ENCODE data around the gene CCNL2.

Gene CCNL2

GRCh38 chr1:1377540-1378205 lies 21.5 kb downstream of the CCNL2 start:
- TF ChIP-seq, protein P1, sequence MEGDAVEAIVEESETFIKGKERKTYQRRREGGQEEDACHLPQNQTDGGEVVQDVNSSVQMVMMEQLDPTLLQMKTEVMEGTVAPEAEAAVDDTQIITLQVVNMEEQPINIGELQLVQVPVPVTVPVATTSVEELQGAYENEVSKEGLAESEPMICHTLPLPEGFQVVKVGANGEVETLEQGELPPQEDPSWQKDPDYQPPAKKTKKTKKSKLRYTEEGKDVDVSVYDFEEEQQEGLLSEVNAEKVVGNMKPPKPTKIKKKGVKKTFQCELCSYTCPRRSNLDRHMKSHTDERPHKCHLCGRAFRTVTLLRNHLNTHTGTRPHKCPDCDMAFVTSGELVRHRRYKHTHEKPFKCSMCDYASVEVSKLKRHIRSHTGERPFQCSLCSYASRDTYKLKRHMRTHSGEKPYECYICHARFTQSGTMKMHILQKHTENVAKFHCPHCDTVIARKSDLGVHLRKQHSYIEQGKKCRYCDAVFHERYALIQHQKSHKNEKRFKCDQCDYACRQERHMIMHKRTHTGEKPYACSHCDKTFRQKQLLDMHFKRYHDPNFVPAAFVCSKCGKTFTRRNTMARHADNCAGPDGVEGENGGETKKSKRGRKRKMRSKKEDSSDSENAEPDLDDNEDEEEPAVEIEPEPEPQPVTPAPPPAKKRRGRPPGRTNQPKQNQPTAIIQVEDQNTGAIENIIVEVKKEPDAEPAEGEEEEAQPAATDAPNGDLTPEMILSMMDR (IDR thresholded peaks at IDR 0.05; ENCODE audit: borderline replicate concordance, insufficient read depth, low read depth, low read length), result no peak
- no peak overlapping the region for H3K4me3 ChIP-seq (ENCODE audit: low read depth, low read length)

DNA sequence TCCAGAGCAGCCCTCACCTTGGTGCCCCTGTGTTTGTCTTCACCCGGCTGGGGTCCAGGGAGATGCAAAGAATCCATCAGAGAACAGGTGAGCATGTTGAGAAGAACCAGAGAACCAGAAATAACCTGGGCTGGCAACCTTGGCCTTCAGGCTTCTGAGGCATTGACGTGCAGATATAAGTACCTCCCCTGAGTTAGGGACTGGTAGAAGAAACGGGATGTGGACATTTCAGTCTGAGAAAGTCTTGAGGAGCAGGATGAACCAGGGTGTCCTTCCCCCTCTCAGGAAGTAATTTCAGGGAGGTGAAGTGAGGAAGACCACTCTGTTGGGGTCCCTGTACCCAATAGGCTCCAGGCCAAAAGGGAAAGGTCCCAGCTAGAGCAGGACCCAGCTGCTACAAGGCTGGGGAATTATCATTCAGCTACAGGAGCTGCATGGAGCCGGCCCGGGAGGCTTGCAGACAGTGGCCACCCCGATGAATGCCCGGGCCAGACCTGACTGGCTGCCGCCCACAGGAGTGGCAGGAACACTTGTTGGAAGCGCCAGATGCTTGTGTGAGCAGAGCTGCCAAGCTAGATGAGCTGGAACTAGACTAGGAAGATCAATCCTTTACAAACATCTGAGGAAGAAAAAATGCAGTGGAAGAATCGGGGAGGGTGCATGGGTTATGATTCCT lies 22.4 kb downstream of the CCNL2 start:
- TF ChIP-seq, protein P1 (IDR thresholded peaks at IDR 0.05; ENCODE audit: borderline replicate concordance, insufficient read depth, low read depth, low read length), result no peak
- no peak overlapping the region for H3K4me3 ChIP-seq (ENCODE audit: low read depth, low read length)

GRCh38 chr1:1374929-1375662 lies 24.0 kb downstream of the CCNL2 start, which contains the start of gene AURKAIP1:
Gene AURKAIP1, minus strand, starts transcription at chr1:1375207. Its CDS starts 451 bp downstream, at chr1:1374756.
- TF ChIP-seq, protein P1 (IDR thresholded peaks at IDR 0.05; ENCODE audit: borderline replicate concordance, insufficient read depth, low read depth, low read length), result peak; percentile 37; the same call in 1 of the 2 replicates

GRCh38 chr1:1374589-1374928 lies 24.6 kb downstream of the CCNL2 start:
- TF ChIP-seq, protein P1 (IDR thresholded peaks at IDR 0.05; ENCODE audit: borderline replicate concordance, insufficient read depth, low read depth, low read length), result no peak
- peak overlapping the region; percentile 99 for H3K4me3 ChIP-seq (ENCODE audit: low read depth, low read length)

More at GRCh38 chr1:1374929-1375662, 24.0 kb downstream of the CCNL2 start, which contains the start of gene AURKAIP1:
- H3K4me3 ChIP-seq (ENCODE audit: low read depth, low read length), result peak within 1 kb of the TSS; percentile 99

DNA sequence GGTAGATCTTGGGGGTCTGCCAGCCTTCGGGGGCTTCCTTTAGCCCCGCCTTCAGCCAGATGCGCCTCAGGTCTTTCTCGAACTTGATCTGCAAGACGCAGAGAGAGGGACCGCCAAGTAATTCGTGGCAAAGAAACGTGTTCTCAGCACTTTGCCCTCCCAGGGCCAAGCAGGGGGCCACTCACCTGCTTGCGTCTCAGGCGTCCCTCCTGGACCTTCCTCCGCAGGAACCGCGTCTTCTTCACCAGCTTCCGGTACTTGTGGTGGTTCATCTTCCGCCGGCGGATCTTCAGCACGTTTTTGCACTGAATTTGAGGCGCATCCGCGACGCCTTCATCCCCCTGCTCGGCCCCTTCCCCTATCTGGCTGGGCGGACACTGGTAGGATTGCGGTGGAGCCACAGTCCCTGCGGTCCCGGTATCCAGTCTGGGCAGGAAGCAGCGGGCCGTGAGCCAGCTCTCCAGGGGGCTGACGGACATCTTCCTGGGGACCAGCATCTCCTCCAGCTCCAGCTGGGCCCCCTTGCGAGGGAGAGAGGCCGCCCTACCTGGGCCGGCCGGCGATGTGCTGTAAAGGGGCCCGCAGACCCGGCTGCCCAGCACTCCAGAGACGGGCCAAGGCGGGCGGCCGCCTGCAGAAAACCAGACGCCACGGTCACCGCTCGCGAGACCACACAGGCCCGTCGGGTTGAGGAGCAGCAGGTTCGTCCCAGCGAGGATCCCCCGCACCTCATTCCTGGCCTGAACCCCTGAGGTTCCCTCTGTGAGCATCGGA lies 25.1 kb downstream of the CCNL2 start:
- peak overlapping the region; percentile 99 for H3K4me3 ChIP-seq (ENCODE audit: low read depth, low read length)
- TF ChIP-seq, protein P1 (IDR thresholded peaks at IDR 0.05; ENCODE audit: borderline replicate concordance, insufficient read depth, low read depth, low read length), result no peak

DNA sequence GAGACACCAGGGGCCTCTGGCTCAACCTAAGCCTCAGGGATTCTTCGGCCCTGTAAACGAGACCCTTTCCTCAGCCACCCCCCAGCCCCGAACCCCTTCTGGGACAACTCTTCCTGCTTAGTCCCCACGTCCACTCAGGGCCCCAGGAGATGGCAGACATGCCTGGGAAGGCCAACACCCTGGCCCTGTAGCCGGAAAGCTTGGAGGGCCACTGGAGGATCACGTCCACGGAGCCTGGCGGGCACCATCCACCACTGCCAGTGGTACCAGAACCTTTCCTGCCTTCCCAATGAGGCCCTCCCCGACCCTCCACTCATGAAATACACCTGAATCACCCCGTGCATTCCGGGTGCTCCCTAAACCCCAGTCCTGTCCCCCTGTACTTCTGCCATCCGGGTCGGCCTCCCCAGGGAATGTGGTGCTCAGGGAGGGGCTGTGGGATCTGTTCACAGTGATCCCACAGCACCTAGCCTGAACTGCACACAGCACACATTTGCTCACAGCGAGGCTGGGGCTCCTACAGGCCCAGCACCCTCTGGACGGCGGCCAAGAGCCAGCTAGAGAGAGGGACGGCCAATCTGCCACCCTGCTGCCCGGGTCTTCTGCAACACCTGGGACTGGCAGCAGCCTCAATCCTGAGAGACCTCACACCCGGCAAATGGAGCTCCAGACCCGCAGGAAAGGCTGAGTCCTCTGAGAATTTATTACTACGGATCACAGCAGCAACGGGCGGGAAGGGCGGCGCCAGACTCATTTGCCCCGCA lies 25.9 kb downstream of the CCNL2 start:
- no peak overlapping the region for H3K4me3 ChIP-seq (ENCODE audit: low read depth, low read length)
- TF ChIP-seq, protein P1 (IDR thresholded peaks at IDR 0.05; ENCODE audit: borderline replicate concordance, insufficient read depth, low read depth, low read length), result no peak
